Thyroid gland (tissue), 4 donors: ENCODE results near the gene KSR1.

Experiments used
- POLR2A ChIP-seq, 2 donors: fragments of 450-650 bp; IDR thresholded peaks; one replicate each; pipeline ENCODE4 v1.6.1; 2017; ENCODE audit warnings: antibody characterized with exemption in 2 of 2, mild to moderate bottlenecking in 2 of 2, moderate library complexity in 1 of 2
- TF ChIP-seq, protein P1 (sequence below), 6 experiments: fragments of 200-600 bp in 3 of 6; fragments of 450-650 bp in 3 of 6; sonication (generic) in 3 of 6; IDR thresholded peaks; one replicate each; pipeline ENCODE4 v1.5.1; 2016 to 2019; ENCODE audit warnings: antibody characterized with exemption in 6 of 6, mild to moderate bottlenecking in 2 of 6, inconsistent platforms in 1 of 6, moderate library complexity in 1 of 6

DNA sequence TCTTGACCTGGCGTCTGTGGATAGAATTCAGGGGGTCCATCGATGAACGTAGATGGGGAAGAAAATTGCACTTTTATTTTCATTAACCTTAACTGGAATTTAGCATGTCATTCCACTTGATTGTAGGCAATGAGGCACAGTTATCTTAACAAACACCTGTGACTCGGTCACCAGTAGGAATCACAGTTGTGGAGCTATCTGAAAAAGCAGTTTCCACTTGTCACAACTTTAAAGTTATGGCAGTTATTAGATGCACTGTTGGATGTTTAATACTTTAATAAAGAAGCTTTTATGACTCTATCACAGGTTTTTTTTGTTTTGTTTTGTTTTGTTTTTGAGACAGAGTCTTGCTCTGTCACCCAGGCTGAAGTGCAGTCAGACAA is 91.0 kb downstream of the KSR1 start:
- TF ChIP-seq, protein P1, sequence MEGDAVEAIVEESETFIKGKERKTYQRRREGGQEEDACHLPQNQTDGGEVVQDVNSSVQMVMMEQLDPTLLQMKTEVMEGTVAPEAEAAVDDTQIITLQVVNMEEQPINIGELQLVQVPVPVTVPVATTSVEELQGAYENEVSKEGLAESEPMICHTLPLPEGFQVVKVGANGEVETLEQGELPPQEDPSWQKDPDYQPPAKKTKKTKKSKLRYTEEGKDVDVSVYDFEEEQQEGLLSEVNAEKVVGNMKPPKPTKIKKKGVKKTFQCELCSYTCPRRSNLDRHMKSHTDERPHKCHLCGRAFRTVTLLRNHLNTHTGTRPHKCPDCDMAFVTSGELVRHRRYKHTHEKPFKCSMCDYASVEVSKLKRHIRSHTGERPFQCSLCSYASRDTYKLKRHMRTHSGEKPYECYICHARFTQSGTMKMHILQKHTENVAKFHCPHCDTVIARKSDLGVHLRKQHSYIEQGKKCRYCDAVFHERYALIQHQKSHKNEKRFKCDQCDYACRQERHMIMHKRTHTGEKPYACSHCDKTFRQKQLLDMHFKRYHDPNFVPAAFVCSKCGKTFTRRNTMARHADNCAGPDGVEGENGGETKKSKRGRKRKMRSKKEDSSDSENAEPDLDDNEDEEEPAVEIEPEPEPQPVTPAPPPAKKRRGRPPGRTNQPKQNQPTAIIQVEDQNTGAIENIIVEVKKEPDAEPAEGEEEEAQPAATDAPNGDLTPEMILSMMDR (IDR thresholded peaks at IDR 0.05) = no peak
- TF ChIP-seq POLR2A (IDR thresholded peaks at IDR 0.05) = no peak
